Measurements from ENCODE around the gene DDX27. TPM values are rescaled to one million over a fixed set of nuclear protein-coding genes. Genes with fewer than 3 reads are reported as not detected.

Gene DDX27
- total RNA-seq, 1 donor from 2014 or later = 18.2 TPM

DNA sequence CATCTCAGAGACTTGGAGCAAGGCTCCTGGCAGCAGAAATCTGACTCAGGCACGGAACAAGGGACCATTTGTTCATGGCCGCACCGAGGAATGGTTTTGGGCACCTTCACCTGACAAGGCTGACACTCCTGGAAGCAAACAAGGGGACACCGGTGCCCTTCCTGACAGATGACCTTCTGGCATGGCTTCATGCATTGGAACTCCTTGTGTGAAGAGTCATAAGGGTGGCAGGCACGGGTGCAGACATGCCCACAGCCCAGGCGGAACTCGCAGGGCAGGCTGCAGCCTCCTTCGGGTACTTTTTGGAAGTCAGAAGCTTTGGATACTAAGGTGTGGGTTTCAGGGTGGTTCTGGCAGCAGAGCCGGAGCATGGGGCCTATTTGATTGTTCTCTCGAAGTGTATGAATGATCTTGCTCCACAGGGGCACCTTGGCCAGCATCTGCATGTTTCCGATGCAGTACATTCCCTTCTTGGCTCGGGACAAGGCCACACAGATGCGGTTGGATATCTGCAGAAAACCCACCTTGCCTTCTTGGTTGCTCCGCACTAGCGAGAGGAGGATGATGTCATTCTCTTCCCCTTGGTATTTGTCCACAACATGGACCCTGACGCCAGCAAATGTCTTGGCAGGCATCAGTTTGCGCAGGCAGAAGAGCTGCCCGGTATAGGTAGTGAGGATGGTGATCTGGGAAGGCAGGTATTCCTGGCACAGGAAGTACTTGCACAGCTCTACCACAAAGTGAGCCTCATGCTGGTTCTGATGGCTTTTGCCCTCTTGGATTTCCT, 29.9 kb downstream of the DDX27 start:
- DNase-seq = no peak

DNA sequence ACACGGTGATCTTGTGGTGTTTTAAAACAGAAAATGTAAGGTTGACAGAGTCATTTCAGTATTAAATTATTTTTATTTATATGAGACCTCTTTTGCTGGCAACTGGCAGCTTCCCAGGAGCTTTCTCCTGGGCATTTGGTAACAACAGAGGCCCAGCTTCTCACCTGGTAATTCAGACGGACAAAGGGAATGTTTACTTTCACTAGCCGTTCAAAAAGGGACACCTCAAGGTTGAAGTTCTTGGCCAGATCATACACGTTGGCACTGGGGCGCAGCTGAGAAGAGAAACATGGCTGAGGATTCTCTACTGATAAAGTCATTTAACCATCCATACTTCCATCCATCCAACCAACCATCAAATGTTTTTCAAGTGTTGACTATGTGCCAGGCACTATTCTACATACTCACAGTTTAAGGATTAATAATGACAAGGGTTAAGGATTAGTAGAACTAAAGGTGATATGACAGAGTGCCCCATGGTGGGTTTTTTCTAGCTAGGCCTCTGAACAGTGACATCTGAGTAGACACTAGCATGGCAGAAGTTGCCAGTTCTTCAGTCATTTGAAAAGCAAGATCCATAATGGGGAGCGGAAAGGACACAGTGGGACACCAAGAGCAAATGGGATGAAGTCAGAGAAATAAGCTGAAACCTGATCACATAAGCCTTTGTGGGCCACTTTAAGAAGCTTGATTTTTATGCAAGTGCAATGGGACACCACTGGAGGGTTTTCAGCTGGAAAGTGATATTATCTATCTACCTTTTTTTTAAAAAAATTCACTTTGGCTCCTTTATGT, 33.5 kb downstream of the DDX27 start:
- no peak for DNase-seq

DNA sequence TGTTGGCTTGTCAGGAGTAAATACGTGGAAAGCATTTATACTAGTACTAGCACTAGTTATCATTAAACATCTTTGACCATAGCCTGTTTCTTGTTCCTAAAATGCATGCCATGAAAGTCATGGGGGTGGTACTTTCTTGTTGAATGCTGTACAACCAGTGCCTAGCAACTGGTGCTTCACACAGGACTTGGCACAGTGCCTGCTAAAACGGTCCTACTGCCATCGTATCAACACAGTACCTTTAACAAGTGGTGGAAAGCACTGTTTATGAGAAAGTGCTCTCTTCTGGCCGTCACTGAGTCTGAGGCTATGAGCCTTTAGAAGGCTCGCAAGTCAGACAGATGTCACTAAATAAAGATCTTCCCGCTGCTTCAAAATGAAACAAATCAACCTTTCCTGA, 37.0 kb downstream of the DDX27 start:
- no peak for DNase-seq

DNA sequence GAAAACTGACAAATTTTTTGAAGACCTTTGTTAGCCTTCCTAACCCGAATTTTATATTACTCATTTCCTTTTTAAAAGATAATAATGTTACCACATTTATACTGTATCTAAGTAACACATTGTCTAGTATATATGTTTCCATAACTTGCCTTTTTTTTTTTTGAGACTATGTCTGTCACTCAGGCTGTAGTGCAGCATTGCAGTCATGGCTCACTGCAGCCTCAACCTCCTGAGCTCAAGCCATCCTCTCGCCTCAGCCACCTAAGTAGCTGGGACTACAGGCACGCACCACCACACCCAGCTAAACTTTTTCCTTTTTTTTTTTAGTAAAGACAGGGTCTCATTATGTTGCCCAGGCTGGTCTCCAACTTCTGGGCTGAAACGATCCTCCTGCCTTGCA, 40.1 kb downstream of the DDX27 start:
- DNase-seq = no peak

DNA sequence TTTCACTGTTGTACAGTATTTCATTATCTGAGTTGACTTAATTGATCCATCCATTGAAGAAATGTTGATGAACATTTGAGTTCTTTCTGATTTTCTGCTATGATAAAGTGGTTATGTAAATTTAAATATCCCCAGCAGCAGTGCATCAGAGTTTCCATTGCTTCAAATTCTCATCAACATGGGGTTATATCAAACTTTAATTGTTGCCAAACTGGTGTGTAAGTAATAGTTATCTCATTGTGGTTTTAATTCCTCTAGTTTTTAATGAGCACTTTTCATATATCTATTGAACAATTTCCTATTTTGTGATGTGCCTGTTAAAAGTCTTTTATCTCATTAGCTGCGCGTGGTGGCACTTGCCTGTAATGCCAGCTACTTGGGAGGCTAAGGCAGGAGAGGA, 40.6 kb downstream of the DDX27 start:
- no peak for DNase-seq

DNA sequence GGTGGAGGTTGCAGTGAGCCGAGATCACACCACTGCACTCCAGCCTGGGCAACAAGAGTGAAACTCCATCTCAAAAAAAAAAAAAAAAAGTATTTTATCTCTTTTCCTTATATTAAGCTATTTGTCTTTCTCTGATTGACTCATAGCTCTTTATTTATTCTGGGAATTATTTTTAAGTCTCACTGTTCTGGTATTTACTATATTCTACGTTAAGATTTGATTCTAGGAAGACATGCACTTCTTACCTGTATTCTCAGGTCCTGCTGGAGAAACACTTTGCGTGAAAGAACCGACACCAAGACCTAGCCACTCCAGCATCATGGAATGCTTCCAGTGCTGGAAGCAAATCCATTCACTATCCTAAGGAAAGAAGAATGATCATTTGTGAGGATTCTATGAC, 41.0 kb downstream of the DDX27 start:
- no peak for DNase-seq

DNA sequence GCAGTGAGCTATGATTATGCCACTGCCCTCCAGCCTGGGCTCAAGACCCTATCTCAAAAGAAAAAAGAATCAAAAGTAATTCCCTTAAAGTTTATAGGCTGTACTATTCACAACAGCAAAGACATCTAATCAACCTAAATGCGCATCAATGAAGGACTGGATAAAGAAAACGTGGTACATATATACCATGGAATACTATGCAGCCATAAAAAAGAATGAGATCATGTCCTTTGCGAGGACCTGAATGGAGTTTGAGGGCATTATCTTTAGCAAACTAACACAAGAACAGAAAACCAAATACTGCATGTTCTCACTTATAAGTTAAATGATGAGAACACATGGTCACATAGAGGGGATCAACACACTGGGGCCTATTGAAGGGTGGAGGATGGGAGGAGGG, 42.0 kb downstream of the DDX27 start:
- no peak for DNase-seq

DNA sequence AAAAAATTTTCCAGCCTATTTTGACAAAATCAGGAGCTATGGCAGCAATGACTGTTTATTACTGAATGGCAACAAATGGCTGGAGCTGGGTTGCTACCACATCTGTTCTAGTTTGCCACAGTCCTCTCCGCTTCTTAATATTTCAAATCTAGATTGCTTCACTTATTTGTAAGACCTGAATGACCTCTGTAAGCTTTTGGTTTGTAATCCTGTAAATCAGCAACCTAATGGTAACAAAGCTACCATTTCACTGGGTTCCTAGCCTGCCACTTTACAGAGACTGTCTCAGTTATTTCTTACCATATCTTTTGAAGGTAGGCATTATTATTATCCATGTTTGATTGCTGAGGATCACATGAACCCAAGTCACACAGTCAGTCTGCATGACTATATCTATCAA, 43.2 kb downstream of the DDX27 start:
- DNase-seq = no peak

DNA sequence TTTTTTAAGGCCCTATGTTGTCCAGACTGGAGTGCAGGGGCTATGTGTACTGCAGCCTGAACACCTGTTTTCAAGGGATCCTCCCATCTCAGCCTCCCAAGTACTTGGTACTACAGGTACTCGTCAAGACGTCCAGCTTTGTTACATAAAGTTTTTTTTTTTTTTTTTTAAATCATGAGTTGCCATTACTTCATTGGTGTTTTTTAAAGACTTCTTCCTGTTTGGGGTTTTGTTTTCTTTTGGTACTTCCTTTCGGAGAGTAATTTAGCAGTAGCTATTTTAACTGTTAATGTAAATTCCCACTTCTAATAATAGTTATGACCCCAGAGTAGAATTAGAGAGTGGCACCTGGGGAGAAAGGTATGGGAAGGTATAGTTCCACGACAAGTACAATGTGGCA, 48.1 kb downstream of the DDX27 start:
- DNase-seq = no peak

DNA sequence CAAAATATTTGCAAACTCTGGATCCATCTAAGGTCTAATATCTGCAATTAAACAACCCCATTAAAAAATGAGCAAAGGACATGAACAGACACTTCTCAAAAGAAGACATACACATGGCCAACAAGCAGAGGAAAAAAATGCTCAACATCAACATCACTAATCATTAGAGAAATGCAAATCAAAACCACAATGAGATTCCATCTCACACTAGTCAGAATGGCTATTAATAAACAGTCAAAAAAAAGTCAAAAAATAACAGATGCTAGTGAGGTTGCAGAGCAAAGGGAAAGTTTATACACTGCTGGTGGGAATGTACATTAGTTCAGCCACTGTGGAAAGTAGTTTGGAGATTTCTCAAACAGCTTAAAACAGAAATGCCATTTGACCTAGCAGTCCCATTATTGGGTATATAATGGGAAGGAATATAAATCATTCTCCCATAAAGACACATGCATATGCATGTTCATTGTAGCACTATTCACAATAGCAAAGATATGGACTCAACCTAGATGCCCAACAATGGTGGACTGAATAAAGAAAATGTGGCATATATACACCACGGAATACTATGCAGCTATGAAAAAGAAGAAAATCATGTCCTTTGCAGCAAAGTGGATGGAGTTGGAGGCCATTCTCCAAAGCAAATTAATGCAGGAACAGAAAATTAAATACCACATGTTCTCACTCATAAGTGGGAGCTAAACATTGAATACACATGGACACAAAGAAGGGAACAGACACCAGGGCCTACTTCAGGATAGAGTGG, 49.6 kb downstream of the DDX27 start:
- DNase-seq = no peak

DNA sequence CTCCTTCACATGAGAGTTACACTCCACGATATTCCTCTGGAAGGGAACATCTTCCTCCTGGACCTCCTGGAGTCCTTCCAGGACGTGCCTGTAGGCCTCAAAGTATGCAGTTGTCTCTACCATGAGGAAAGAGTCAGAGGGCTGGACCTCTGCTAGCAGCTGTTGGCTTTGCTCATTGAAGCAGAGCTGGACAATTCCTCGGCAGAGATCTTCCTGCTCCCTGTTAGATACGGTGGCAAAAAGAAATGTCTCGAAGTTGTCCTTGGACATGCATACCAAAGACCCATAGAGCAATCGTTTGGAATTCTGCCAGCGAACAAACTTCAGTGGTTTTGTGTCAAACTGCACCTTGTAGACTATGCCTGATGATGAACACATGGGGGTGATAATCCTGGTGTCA, 51.0 kb downstream of the DDX27 start:
- DNase-seq = no peak

DNA sequence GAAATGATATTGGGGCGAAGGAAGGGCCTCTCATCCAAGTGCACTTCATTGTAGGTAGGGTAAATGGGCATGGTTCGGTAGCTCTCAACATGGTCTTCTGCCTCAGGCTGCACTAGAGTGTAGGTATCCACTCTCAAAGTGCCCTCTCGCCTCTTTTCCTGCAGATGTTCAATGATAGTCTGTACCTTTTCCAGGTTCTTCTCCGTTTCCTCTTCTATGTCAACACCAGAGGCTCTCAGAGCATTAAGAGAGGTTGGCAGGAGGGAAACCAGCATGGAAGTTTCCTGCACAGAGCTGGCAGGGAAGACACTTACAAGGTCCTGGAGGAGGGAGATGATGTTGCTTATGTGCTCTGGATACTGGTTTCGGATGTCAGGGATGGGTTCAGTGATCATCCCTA, 51.5 kb downstream of the DDX27 start:
- DNase-seq = no peak

DNA sequence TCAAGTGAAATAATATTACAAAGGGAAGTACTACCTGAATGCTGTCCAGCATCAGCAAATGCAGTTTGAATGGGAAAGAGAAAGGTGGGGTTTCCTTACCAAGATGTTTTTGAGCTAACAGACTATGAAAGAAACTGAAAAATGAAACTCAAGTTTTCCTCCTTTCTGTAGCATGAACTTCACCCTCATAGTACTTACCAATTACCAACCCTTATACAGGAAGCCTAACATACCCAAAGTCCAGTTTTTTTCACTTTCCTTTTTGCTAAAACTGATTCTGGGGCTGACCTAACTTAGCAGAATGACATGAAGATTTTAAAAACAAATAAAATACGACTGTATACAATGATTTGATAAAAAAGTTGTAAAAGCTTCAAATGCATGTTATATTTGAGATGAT, 53.4 kb downstream of the DDX27 start:
- DNase-seq = no peak

DNA sequence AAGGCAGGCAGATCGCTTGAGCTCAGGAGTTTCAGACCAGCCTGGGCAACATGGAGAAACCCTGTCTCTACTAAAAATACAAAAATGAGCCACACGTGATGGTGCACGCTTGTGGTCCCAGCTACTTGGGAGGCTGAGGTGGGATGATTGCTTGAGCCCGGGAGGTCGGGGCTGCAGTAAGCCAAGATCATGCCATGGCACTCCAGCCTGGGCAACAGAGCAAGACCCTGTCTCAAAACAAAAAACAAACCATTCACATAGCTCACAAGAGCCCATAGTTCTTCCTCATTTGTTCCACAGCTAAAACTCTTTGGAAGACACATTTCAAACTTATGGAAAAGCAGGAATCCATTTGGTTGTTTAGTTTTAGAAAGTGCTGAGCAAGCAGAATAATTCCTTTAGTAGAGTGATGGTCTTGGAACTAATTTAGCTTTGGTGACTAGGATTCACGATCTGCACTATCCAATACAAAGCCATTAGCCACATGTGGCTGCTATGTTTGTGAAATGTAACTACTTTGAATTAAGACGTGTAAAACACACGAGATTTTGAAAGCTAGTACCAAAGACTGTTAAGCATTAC, 54.6 kb downstream of the DDX27 start:
- no peak for DNase-seq

DNA sequence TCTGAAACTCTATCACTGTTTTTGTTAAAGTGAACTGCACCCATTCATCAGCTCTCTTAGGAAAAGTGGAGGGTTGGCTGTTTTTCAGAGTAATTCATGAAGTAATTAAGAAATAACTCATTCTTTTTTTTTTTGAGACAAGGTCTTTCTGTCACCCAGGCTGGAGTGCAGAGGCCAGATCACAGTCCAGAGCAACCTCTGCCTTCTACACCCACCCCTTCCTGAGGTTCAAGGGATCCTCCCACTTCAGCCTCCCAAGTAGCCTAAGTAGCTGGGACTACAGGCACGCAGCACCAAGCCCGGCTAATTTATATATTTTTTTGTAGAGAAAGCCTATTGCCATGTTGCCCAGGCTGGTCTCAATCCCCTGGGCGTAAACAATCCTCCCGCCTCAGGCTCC, 56.0 kb downstream of the DDX27 start:
- DNase-seq = no peak

DNA sequence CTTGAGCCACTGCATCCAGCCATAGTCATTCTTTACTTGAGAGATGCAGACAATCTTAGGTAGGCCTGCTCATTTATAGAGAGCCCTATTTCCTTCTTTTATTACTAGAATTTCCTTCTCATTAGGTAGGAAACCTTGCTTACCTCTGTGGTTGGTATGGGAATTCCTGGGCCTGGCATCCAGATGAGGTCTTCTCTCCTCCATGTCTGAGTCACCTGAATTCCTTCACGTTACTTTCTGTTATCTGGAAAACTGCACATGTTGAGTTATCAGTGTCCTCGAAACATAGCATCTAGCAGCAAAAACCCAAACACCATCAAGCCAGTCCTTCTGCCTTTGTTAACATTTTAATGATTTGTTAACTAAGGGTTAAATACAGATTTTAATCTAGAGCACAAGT, 56.4 kb downstream of the DDX27 start:
- no peak for DNase-seq

DNA sequence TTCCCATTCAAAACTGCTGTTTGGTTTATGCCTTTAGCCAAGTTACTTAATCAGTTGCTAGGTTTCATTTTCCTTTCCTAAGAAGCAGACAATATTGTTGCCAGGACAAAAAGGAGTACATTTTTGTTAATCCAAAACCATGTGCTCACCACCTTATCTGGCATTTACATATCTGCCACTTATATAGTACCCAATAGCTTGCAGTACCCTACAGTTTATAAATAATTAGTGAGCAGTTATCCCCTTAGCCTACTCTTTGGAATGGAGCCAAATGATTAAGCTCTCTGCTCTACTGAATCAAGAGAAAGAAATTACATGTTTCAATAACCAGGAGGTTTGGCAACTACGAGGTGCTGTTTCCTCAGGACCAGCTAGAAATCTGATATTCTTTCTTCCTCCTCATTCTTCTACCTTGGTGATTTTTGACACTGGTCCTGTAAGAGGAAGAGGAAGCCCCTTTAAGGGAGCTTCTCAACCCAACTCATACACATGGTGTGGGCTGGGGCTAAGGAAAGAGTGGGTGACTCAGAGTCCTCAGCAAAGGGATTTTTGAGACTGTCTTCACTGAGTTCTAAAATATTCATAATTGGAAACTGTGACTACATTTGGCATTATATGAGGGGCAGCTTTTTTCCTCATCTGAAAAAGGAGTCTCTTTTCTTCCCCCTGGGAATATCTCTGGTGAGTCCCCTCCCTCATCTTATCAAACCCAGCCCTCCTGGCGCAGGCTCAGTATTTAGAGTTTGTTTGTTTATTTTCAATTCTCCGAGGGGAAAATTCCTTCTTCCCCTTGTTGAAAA, 57.1 kb downstream of the DDX27 start:
- DNase-seq = no peak

DNA sequence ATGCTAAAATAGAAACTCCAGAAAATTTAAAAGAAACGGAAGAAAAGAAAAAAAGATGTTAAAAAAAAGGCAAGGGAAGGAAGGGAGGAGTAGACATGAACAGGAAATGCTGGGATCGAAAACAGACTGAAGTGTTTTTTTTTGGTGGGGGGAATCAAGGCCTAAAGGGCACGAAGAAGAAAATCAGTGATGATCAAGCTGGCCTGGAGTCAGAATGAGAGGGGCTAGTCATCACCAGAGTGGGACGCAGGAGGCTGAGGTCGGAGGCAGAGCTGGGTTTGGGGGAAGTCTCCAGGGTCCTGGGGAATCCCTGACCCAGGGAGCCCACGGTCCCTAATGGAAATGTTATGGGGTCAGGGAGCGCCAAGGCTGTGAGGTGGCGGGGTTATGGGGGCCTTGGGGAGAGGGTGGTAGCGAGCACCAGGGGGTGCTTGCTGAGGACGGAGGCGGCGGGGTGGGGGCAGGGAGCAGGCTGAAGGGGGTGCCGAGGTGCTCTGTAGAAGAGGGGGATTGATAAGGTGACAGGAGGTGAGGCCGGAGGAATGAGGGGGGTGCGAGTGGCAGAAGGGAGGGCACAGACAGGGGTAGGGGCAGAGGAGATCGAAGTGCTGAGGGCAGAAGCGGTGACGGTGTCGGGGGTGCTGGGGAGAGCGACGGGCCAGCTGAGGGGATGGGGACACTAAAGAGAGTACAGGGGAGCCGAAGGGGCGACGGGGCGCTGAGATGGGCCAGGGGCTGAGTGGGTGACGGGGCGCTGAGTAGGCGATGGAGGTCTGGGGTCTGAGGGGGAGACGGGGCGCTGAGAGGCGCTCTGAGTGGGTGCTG, 58.0 kb downstream of the DDX27 start:
- DNase-seq = no peak

DNA sequence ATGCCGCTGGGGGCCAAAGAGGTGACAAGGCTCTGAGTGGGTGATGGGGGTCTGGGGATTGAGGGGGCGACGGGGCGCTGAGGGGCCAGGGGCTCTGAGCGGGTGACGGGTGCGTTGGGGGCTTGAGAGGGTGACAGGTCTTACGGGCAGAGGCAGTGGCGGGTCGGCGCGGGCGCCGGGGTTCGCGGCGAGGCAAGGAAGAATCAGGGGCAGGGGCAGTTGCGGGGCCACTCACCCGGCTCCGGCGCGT, 58.5 kb downstream of the DDX27 start:
- no peak for DNase-seq

DNA sequence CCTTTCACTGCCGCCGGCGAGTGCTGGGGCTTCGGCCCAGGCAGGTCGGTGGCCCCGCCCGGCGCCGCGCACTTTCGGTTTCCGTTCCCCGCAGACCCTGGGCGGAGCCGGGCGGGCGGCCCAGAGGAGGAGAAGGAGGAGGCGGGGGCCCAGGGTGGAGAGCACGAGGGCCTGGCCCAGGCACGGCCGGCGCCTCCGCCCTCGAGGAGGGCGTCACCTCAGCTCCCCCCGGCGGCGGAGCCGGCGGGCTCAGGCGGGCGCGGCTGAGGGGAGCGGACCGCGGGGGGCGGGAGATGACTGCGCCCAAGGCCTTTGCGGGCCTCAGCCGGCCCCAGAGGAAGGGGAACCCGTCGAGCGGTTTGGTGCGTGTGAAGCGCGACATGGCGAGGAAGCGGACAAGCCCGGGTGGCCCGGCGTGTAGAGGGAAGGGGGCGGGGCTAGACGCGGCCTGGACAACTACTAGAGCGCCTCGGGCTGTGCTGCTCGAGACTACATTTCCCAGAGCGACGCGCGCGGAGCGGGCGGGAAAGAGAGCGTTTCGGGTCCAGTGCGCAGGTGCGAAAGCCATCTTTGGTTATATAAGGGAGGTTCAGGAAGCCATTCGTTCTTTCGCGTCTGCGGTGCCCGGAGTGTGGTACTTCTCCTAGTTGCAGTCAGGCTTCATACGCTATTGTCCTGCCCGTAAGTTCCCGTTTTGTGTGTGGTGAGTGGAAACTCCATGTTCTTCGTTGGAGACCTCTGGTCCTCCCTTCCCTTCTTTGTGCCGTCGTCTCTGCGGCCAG, 59.0 kb downstream of the DDX27 start, which contains the start of gene ZNFX1:
Gene ZNFX1, minus strand, starts transcription at position 22 of the 782 bp plus-strand sequence. CDS start 2,218 bp downstream, outside the sequence.
- peak; percentile 96 for DNase-seq

Data from occipital lobe (tissue), 2 donors.